B cell (primary cell): ENCODE measurements around the gene CCDC57. TPM values are rescaled to one million over a fixed set of nuclear protein-coding genes. Genes with fewer than 3 reads are reported as not detected.

Experiments used
- ATAC-seq: fragments of 200-7000 bp; cut with Tn5 transposase; one replicate; pipeline ENCODE4 v1.10.0; 2021; ENCODE audit warnings: low read depth, mild to moderate bottlenecking, moderate number of reproducible peaks, moderate library complexity
- CTCF ChIA-PET: fragments of 350-600 bp; sonication (Branson Sonifier 250); formaldehyde crosslinking; loops from one replicate; lab custom pipeline; 2021; ENCODE audit warnings: antibody characterized with exemption, inconsistent platforms; lab: Charles Lee
- POLR2A ChIA-PET: fragments of 350-600 bp; sonication (Branson Sonifier 250); formaldehyde crosslinking; loops from one replicate; lab custom pipeline; 2021; ENCODE audit warnings: antibody characterized with exemption; lab: Charles Lee
- DNase-seq: peaks from one replicate; pipeline ENCODE4 v3.0.0; 2013
- H2AFZ ChIP-seq: 2 replicates; pipeline ENCODE4 v1.6.1; 2012; ENCODE audit warnings: mild to moderate bottlenecking, low read depth, low read length; ENCODE audit not compliant: insufficient read depth, poor library complexity, severe bottlenecking
- H3K27ac ChIP-seq, 2 donors: 1 replicate in 1 of 2; 2 replicates in 1 of 2; pipeline ENCODE4 v1.5.1; 2012 to 2013; ENCODE audit warnings: low read length in 2 of 2, mild to moderate bottlenecking in 2 of 2, moderate library complexity in 1 of 2
- H3K27me3 ChIP-seq, 4 experiments: fragments of 200-600 bp in 1 of 4; sonication (generic) in 1 of 4; replicated peaks in 1 of 4; 1 replicate in 2 of 4; 2 replicates in 2 of 4; pipeline versions ENCODE4 v1.6.1 to v1.7.0; 2013 to 2016; ENCODE audit warnings: low read length in 3 of 4, mild to moderate bottlenecking in 2 of 4, mixed read lengths in 1 of 4, moderate library complexity in 1 of 4; ENCODE audit not compliant: insufficient read depth in 4 of 4, control insufficient read depth in 3 of 4; ENCODE audit errors: control extremely low read depth in 1 of 4
- H3K36me3 ChIP-seq, 2 experiments: replicated peaks in 1 of 2; 1 replicate in 1 of 2; 2 replicates in 1 of 2; pipeline versions ENCODE4 v1.6.1 to v1.7.1; 2013; ENCODE audit warnings: low read length in 1 of 2; ENCODE audit not compliant: insufficient read depth in 2 of 2, control insufficient read depth in 1 of 2; ENCODE audit errors: control extremely low read depth in 1 of 2, extremely low read depth in 1 of 2
- H3K4me1 ChIP-seq, 2 donors: fragments of 200-600 bp in 1 of 2; sonication (generic) in 1 of 2; 1 replicate in 1 of 2; 2 replicates in 1 of 2; pipeline versions ENCODE4 v1.5.1 to v1.6.1; 2013 to 2017; ENCODE audit warnings: low read length in 2 of 2; ENCODE audit not compliant: control insufficient read depth in 2 of 2, insufficient read depth in 2 of 2
- H3K4me2 ChIP-seq: replicated peaks from 2 replicates; pipeline ENCODE3; 2012; ENCODE audit warnings: mild to moderate bottlenecking, low read depth, low read length; ENCODE audit not compliant: poor library complexity, severe bottlenecking
- H3K4me3 ChIP-seq, 5 experiments: fragments of 200-600 bp in 1 of 5; sonication (generic) in 1 of 5; 1 replicate in 3 of 5; 2 replicates in 2 of 5; pipeline versions ENCODE4 v1.5.1 to v1.7.0; 2011 to 2016; ENCODE audit warnings: low read length in 4 of 5, mild to moderate bottlenecking in 4 of 5, low read depth in 2 of 5, control low read depth in 1 of 5, moderate library complexity in 1 of 5; ENCODE audit not compliant: insufficient read depth in 1 of 5; ENCODE audit errors: control extremely low read depth in 1 of 5, extremely low read depth in 1 of 5
- H3K79me2 ChIP-seq: fragments of 200-600 bp; sonication (generic); one replicate; pipeline ENCODE4 v1.6.0; 2016; ENCODE audit warnings: low read length; ENCODE audit not compliant: control insufficient read depth, insufficient read depth
- H3K9ac ChIP-seq: fragments of 200-600 bp; sonication (generic); 2 replicates; pipeline ENCODE4 v1.6.1; 2017; ENCODE audit warnings: mild to moderate bottlenecking, low read length, moderate library complexity
- H3K9me3 ChIP-seq, 3 donors: one replicate each; pipeline versions ENCODE4 v1.6.1 to v1.7.1; 2013; ENCODE audit warnings: low read length in 2 of 3; ENCODE audit not compliant: control insufficient read depth in 2 of 3, insufficient read depth in 1 of 3; ENCODE audit errors: control extremely low read depth in 1 of 3
- H4K20me1 ChIP-seq: 2 replicates; pipeline ENCODE4 v1.6.0; 2012; ENCODE audit warnings: mild to moderate bottlenecking, low read length; ENCODE audit not compliant: insufficient read depth, control insufficient read depth, poor library complexity, severe bottlenecking
- H3K27ac Mint-ChIP-seq: one replicate; pipeline ENCODE4 v1.8.0; 2021; ENCODE audit warnings: mixed read lengths
- H3K27me3 Mint-ChIP-seq: one replicate; pipeline ENCODE4 v1.8.0; 2021; ENCODE audit warnings: mixed read lengths
- H3K4me1 Mint-ChIP-seq: one replicate; pipeline ENCODE4 v1.8.0; 2021; ENCODE audit warnings: mixed read lengths
- H3K4me3 Mint-ChIP-seq: one replicate; pipeline ENCODE4 v1.8.0; 2021; ENCODE audit warnings: mixed read lengths
- H3K9me3 Mint-ChIP-seq: one replicate; pipeline ENCODE4 v1.8.0; 2022; ENCODE audit warnings: mixed read lengths; ENCODE audit not compliant: insufficient read depth
- CTCF ChIP-seq: fragments of 200-600 bp; IDR thresholded peaks from one replicate; pipeline ENCODE4 v1.8.0; 2022; ENCODE audit warnings: antibody characterized with exemption, mild to moderate bottlenecking
- EZH2 ChIP-seq: IDR thresholded peaks from 2 replicates; pipeline ENCODE4 v1.6.1; 2012; ENCODE audit warnings: borderline replicate concordance, low read depth, mild to moderate bottlenecking, moderate library complexity, low read length; ENCODE audit not compliant: insufficient read depth, poor library complexity, severe bottlenecking
- WGBS: methylation state at CpG from one replicate; pipeline ENCODE4 v1.1.5; 2013; ENCODE audit warnings: missing lambda C conversion rate; ENCODE audit not compliant: insufficient coverage; 5-methylcytosine and 5-hydroxymethylcytosine counted together
- intact Hi-C: fragments of 100-400 bp; cut with micrococcal nuclease; formaldehyde crosslinking; loops from one replicate; pipeline ENCODE4 v1.10.0; 2022
- polyA plus RNA-seq: library from polyadenylated mRNA; depleted of rRNA; stranded (reverse); fragments of >200 nt; gene quantifications from 2 replicates; pipeline ENCODE4 v1.2.3, GENCODE V29; 2012
- total RNA-seq, 2 donors: library from RNA; stranded (reverse); fragments of 120-200 nt in 1 of 2; gene quantifications; 1 replicate in 1 of 2; 2 replicates in 1 of 2; pipeline versions ENCODE4 v1.2.3 to v1.2.4, GENCODE V29; 2013 to 2022

Gene CCDC57
- total and polyA plus RNA-seq, 2 donors (not counting 1 experiment from before 2014, with no cell fraction given), result 49.7 to 67.2 TPM

DNA sequence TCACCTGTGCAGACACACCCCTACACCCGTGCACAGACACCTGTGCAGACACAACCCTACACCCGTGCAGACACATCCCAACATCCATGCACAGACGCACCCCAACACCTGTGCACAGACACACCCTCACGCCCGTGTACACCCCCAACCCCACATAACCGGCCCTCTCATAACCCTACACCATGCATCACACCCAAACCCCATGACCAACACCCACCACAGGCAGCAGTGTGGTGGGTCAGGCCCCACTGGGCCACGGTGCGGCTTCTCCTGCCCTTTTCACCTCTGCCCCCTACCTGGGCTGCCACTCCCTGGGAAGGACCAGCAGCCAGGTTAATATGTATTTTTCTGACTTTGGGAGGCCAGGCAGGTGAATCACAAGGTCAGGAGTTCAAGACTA lies 12.0 kb upstream of the CCDC57 start:
- Histone ChIP-seq H3K27me3 (no peaks in the 10 kb centered on the region), H4K20me1 (peaks cover 7% of the 10 kb centered on the region), H3K4me3 (no peak overlapping the region), H2AFZ (no peak overlapping the region), H3K79me2 (no peaks in the 10 kb centered on the region), H3K4me1 (peaks cover 12 to 14% of the 10 kb centered on the region in 2 donors), H3K27ac (no peak overlapping the region), H3K9ac (no peak overlapping the region), H3K9me3 (no peaks in the 10 kb centered on the region), H3K4me2 (no peak overlapping the region), H3K36me3 (no peaks in the 10 kb centered on the region)
- no peaks in the 10 kb centered on the region for H3K27me3 Mint-ChIP-seq
- peak overlapping the region; percentile 37 for H3K27ac Mint-ChIP-seq
- ATAC-seq, result no peak
- ChIA-PET CTCF (no interaction called here), POLR2A (no interaction called here)
- 88% methylated on average over 6 of the region's 8 CpGs for WGBS
- H3K4me3 Mint-ChIP-seq, result no peak overlapping the region
- no peak for DNase-seq
- H3K9me3 Mint-ChIP-seq, result no peaks in the 10 kb centered on the region
- intact Hi-C loops, result no loop called here
- no peak for TF ChIP-seq EZH2
- no peak for TF ChIP-seq CTCF
- H3K4me1 Mint-ChIP-seq, result peaks cover 10% of the 10 kb centered on the region

DNA sequence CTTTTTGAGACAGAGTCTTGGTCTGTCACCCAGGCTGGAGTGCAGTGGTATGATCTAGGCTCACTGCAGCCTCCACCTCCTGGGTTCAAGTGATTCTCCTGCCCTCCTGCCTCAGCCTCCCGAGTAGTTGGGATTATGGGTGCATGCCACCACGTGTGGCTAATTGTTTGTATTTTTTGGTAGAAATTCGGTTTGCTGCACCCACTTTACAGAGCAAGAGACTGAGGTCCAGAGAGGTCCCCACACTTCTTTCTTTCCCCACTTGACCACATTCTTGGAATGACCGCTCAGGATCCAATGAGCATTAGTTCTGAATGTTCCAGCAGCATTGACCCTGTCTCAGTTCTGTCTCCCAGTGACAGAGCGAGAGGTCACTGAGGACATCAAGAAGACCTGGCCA lies 10.9 kb upstream of the CCDC57 start:
- ChIA-PET CTCF (no interaction called here), POLR2A (no interaction called here)
- Mint-ChIP-seq H3K4me1 (peaks cover 7% of the 10 kb centered on the region), H3K9me3 (no peaks in the 10 kb centered on the region), H3K4me3 (no peak overlapping the region), H3K27me3 (no peaks in the 10 kb centered on the region), H3K27ac (peak overlapping the region; percentile 46)
- Histone ChIP-seq H3K79me2 (no peaks in the 10 kb centered on the region), H3K27me3 (no peaks in the 10 kb centered on the region), H3K36me3 (no peaks in the 10 kb centered on the region), H3K9ac (no peak overlapping the region), H3K4me1 (peaks cover 5 to 9% of the 10 kb centered on the region in 2 donors), H3K9me3 (no peaks in the 10 kb centered on the region), H4K20me1 (no peaks in the 10 kb centered on the region), H2AFZ (no peak overlapping the region), H3K4me2 (no peak overlapping the region), H3K27ac (no peak overlapping the region), H3K4me3 (no peak overlapping the region)
- TF ChIP-seq CTCF (no peak), EZH2 (no peak)
- WGBS, result 100% methylated on average over 3 of the region's 5 CpGs
- ATAC-seq, result no peak
- intact Hi-C loops, result no loop called here
- no peak for DNase-seq
